Small intestine (tissue), 7 donors: ENCODE measurements around the gene TRAF1. TPM values are rescaled to one million over a fixed set of nuclear protein-coding genes. Genes with fewer than 3 reads are reported as not detected.

Experiments
- DNase-seq, 2 donors: peaks; one replicate each; pipeline versions ENCODE4 v3.0.0 to v3.0.0-alpha.2; 2013
- FAIRE-seq: peaks from 2 replicates; lab custom pipeline; 2012; peaks lifted over from hg19 to GRCh38; lab: Jason Lieb, UNC
- H3K27ac ChIP-seq, 3 donors: one replicate each; pipeline ENCODE4 v1.5.1; 2013; ENCODE audit warnings: low read length in 2 of 3, mild to moderate bottlenecking in 2 of 3, control low read depth in 1 of 3, inconsistent platforms in 1 of 3, low read depth in 1 of 3, moderate library complexity in 1 of 3
- H3K27me3 ChIP-seq, 3 donors: one replicate each; pipeline ENCODE4 v1.6.1; 2013; ENCODE audit warnings: low read length in 3 of 3, inconsistent platforms in 1 of 3; ENCODE audit not compliant: control insufficient read depth in 3 of 3, insufficient read depth in 3 of 3
- H3K36me3 ChIP-seq, 3 donors: one replicate each; pipeline ENCODE4 v1.6.1; 2013; ENCODE audit warnings: low read length in 3 of 3, inconsistent platforms in 1 of 3, low read depth in 1 of 3, mild to moderate bottlenecking in 1 of 3, moderate library complexity in 1 of 3; ENCODE audit not compliant: control insufficient read depth in 3 of 3, insufficient read depth in 2 of 3
- H3K4me1 ChIP-seq, 3 donors: one replicate each; pipeline ENCODE4 v1.6.1; 2013; ENCODE audit warnings: low read length in 2 of 3, inconsistent platforms in 1 of 3, low read depth in 1 of 3, mild to moderate bottlenecking in 1 of 3, moderate library complexity in 1 of 3; ENCODE audit not compliant: control insufficient read depth in 3 of 3, insufficient read depth in 2 of 3
- H3K4me3 ChIP-seq, 3 donors: one replicate each; pipeline ENCODE4 v1.5.1; 2013; ENCODE audit warnings: low read length in 3 of 3, control low read depth in 1 of 3, inconsistent platforms in 1 of 3, low read depth in 1 of 3, mild to moderate bottlenecking in 1 of 3, moderate library complexity in 1 of 3
- H3K9me3 ChIP-seq, 2 donors: one replicate each; pipeline ENCODE4 v1.6.1; 2013; ENCODE audit warnings: low read depth in 1 of 2, low read length in 1 of 2; ENCODE audit not compliant: control insufficient read depth in 2 of 2, insufficient read depth in 1 of 2
- WGBS, 3 donors: extraction: QIAGEN DNeasy Blood & Tissue Kit; methylation state at CpG; one replicate each; pipeline ENCODE4 v1.1.7; 2013; 5-methylcytosine and 5-hydroxymethylcytosine counted together
- polyA plus RNA-seq, 4 donors: library from polyadenylated mRNA; stranded (reverse) in 3 of 4; unstranded in 1 of 4; fragments of 200-250 nt in 3 of 4; fragments of 120-200 nt in 1 of 4; gene quantifications; one replicate each; pipeline versions ENCODE4 v1.2.1 to v1.2.3, GENCODE V29; 2013
- donor health status: healthy with polysubstance abuse.
- donor health status: control.
- donor health status: control.
- donor health status: Bipolar disorder and iron deficiency.
- donor health status: healthy.

The TRAF1 gene
- polyA plus RNA-seq, 4 donors: 1.1 to 5.6 (median 1.9) TPM

DNA sequence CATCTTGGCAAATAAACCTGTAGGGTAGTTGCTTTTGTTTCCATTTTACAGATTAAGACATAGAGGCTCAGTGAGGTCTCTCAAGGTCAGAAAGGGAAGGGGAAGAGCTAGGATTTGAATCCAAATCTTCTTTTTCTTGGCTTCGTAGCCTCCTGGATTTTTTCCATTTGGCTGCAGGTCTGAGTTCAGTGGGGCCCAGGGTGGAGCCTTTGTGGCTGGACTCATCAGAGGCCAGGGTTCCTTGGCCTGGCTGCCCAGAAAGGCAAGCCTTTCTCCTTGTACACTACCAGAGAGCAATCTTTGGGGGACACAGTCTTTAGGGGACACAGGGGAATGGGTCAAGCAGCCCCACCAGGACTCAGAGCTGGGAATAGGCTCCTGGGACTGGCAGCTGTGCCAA lies 10.5 kb upstream of the TRAF1 start:
- Histone ChIP-seq H3K4me1 (peaks cover 0 to 28% (median 12%) of the 10 kb centered on the region in 3 donors), H3K9me3 (no peaks in the 10 kb centered on the region), H3K4me3 (no peak overlapping the region), H3K36me3 (no peaks in the 10 kb centered on the region), H3K27ac (peak overlapping the region in 1 of 3 donors; percentile 58), H3K27me3 (no peaks in the 10 kb centered on the region)
- no peak for DNase-seq
- no peak for FAIRE-seq
- 48 to 77% (median 76%) methylated on average over 1 of the region's 1 CpG for WGBS, 3 donors

DNA sequence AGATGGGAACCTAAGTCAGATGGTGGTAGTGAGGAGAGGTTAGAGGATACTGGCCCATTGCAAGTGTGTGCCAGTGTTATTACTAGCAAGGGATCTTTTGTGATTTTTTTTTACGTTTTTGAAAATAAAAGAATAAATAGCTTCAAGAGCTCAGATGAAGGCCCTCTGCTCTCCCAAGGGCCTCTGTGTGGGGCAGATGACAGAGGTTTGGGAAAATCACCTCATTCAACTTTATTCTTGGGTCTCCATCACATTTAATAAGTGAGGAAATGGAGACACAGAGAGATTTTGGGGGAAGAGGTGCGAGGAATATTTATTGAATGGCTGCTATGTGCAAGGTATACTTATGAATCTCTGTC lies 10.1 kb upstream of the TRAF1 start:
- Histone ChIP-seq H3K4me1 (peaks cover 0 to 28% (median 12%) of the 10 kb centered on the region in 3 donors), H3K9me3 (no peaks in the 10 kb centered on the region), H3K4me3 (no peak overlapping the region), H3K27ac (peak overlapping the region in 1 of 3 donors; percentile 6), H3K36me3 (no peaks in the 10 kb centered on the region), H3K27me3 (no peaks in the 10 kb centered on the region)
- 42 to 50% (median 50%) methylated on average over 2 of the region's 2 CpGs for WGBS, 3 donors
- FAIRE-seq (no peak), DNase-seq (no peak)

DNA sequence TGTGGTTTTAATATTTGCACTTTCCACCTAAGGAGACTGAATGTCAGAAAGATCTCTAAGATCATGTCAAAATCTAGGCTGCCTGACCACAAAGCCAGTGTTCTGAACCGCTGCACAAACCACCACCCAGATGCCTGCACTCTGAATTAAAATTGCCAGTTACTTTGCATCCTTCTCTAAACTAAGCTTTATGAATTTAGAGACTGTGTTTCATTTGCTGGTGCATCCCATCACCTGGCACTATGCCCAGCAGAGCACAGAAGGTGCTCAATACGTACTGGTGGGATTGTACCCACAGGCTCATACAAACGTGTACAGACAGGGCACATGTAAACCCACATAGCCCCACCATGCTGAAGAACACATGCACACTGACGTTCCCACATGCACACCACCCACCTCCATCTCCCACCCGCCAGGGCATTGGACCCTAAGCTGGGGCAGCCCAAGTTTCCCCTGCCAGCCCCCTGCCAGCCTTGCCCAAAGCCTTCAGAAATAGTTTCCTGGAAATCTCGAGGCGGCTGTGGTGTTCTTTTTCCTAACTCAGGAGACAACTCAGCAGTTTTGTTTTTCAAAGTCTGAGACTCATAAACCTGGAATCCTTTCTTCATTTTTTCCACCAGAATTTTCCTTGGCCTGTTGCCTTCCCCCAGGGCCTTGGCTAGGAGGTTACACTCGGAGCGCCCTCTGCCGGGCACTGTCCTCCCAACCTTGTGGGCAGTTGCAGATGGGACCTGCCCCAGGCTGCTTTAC lies 9.6 kb upstream of the TRAF1 start:
- Histone ChIP-seq H3K27me3 (no peaks in the 10 kb centered on the region), H3K36me3 (no peaks in the 10 kb centered on the region), H3K4me1 (peaks cover 0 to 28% (median 12%) of the 10 kb centered on the region in 3 donors), H3K4me3 (no peak overlapping the region), H3K27ac (peak overlapping the region in 2 of 3 donors; percentile 50 to 75), H3K9me3 (no peaks in the 10 kb centered on the region)
- 12 to 20% (median 15%) methylated on average over 10 of the region's 10 CpGs for WGBS, 3 donors
- FAIRE-seq (no peak), DNase-seq (peak; percentile 88 to 92)

DNA sequence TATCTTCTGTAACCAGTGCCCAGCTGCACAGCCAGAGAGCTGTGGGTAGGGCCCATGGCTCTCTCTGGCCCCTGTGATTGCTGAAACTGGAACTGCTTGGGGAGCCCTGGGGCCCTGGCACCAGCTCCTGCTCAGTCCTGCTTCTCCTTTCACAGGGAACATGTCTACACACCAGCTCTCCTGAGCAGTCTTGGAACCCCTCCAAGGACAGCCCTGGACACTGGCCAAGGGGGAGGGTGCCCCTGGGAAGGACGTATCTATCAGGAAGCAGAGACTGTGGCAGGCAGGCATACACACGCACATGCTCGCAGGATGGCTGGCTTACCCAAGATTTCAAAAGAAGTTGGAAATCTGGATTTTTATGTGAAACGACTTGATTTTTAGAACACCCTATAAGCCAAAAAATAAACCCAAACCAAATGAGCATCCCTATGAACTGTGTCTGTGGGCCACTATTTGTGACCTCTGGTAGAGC lies 8.8 kb upstream of the TRAF1 start:
- Histone ChIP-seq H3K9me3 (no peaks in the 10 kb centered on the region), H3K27ac (peak overlapping the region in 2 of 3 donors; percentile 50 to 75), H3K4me3 (no peak overlapping the region), H3K36me3 (no peaks in the 10 kb centered on the region), H3K27me3 (no peaks in the 10 kb centered on the region), H3K4me1 (peaks cover 0 to 28% (median 12%) of the 10 kb centered on the region in 3 donors)
- FAIRE-seq (no peak), DNase-seq (peak; percentile 77 to 91)
- 2 to 14% (median 6%) methylated on average over 4 of the region's 4 CpGs for whole genome bisulfite sequencing, 3 donors

DNA sequence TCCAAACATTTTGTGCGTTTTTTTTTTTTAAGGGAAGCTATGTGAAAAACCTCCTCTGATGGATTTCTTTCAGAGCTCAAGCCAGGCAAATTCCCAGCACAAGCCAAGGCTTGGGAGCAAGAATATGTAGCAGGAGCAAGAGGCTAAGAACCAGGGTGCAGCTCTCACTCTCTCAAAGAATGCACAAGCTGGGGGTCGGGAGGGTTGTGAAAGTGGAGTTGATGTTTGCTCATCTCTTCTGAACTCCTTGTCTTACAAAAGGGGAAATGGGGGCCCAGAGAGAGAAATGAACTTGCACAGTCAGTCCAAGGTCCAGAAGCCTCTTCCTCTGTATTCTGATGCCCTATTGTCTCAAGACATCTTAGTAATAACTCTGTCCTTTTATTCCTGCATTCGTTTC lies 7.7 kb upstream of the TRAF1 start:
- Histone ChIP-seq H3K27ac (peak overlapping the region in 1 of 3 donors; percentile 12), H3K9me3 (no peaks in the 10 kb centered on the region), H3K4me3 (no peak overlapping the region), H3K4me1 (peaks cover 0 to 30% (median 17%) of the 10 kb centered on the region in 3 donors), H3K27me3 (no peaks in the 10 kb centered on the region), H3K36me3 (no peaks in the 10 kb centered on the region)
- DNase-seq (peak in 1 of 2 donors; percentile 41), FAIRE-seq (no peak)
- WGBS, 3 donors: 35 to 55% (median 35%) methylated on average over 3 of the region's 3 CpGs

DNA sequence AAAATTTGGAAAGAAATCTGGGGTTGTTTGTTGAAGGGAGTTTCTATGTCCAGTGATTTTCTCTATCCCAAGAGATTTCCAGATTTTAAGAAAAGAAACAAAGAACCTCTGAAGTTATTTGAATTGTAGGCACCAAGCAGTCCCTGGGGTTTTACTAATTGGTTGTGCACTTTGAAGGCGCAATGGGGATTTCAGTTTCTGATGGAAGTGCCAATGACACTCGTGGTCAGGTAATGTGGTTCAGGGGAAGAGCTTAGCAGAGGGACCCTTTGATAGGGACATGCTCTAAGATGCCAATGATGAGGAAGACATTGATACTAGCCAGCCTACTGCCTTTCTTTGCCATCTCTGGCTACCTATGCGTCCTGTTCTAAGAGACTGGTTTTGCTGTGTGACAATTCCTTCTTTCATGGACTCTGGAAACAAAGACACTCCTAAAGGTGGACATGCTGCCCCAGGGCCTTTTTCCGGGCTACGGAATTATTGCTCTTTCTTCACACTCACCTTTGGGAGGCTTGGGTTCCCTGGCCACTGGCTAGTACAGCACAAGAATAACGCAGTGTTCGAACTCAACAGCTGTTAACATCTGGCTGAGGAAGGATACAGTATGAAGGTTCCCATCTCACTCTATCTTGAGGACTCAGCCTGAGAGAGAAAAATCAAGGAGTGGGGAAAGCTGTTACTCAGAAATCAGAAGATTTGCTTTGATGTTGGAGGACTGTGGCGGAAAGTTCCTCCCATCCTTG lies 6.9 kb upstream of the TRAF1 start:
- no peak for FAIRE-seq
- no peak for DNase-seq
- H3K27ac ChIP-seq: peak overlapping the region in 1 of 3 donors; percentile 59
- 84 to 89% (median 86%) methylated on average over 8 of the region's 8 CpGs for whole genome bisulfite sequencing, 3 donors
- no peak overlapping the region for H3K4me3 ChIP-seq
- H3K27me3 ChIP-seq: no peaks in the 10 kb centered on the region
- H3K9me3 ChIP-seq: no peaks in the 10 kb centered on the region
- H3K4me1 ChIP-seq: peaks cover 0 to 31% (median 18%) of the 10 kb centered on the region in 3 donors
- no peaks in the 10 kb centered on the region for H3K36me3 ChIP-seq

DNA sequence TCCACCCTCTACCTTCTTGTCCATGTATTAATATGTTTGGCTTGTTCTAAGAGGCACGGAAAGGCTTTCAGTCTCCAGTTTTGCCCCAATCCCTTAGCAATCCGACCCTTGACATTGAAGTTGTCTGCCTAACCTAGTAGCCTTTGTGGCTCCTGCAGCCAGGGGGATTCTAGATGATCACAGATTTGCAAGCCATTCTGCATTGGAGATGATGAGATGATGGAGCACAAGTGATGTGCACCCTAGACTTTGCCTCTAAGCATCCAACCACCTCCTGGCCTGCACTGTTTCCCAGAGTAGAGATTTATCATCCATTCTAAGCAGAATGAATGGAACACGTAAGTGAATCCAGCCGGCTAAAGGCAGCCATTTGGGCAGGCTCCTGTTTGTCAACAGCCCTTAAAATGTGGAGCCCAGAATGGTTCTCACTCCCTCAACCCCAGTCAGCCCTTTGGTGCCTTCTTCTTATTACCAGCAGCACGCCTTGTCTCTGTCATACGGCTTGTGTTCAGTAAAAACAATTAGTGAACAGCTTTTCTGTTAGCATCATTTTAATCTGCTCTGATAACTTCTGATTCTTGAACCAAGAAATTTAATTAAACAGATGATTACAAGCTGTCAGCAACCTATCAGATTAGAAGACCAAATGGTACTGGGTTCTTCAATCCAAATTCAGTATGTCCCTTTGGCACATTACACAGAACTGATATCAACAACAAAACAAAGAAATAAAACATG lies 5.7 kb upstream of the TRAF1 start:
- no peak for FAIRE-seq
- peak overlapping the region in 2 of 3 donors; percentile 61 to 86 for H3K27ac ChIP-seq

More for the DNA sequence above, 5.7 kb upstream of the TRAF1 start:
- H3K9me3 ChIP-seq: no peaks in the 10 kb centered on the region
- peaks cover 0 to 28% (median 18%) of the 10 kb centered on the region in 3 donors for H3K4me1 ChIP-seq
- H3K27me3 ChIP-seq: no peaks in the 10 kb centered on the region
- H3K4me3 ChIP-seq: no peak overlapping the region
- no peaks in the 10 kb centered on the region for H3K36me3 ChIP-seq
- 72 to 87% (median 74%) methylated on average over 6 of the region's 6 CpGs for WGBS, 3 donors
- no peak for DNase-seq
